ENCODE measurements around the gene PFN1.

Gene PFN1

DNA sequence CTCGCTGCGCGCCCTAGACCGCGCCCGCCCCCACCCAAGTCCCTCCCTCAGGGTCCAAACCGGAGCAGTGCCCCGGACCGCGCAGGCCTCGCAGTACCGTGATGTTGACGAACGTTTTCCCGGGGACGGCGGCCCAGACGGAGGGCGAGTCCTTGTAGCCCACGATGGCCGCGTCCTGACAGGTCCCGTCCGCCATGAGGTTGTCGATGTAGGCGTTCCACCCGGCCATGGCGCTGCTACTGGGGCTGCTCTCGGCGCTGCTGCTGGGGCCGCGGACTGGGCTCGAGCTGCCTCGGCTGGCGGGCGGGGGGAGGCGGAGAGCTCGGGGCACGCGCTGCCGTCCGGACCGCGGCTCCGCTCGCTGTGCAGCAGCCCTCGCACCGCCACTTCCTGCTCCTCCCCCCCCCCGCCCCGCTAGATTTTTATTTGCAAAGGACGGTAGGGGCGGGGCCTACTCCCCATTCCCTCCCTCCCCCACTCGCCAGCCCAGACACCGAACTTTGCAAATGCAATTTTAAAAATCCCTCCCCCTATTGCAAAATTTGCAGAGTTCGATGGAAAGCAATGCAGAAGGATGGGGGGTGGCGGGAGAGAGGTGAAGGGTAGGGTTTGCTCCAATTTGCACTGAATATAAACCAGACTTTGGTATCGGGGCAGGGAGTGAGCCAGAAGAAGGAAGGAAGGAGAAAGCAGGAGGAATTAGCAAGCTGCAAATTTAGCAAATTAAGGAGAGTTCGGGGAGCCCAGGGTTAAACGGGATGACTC is at the start of gene PFN1:
TSS of gene PFN1 (minus strand) at position 365 of the 765 bp plus-strand sequence. CDS start at position 229, 136 bp downstream.
- DNase-seq (ENCODE audit: low spot score) = peak; percentile 85

- DNase-seq (ENCODE audit: low spot score) = peak; percentile 91
Observed at GRCh38 chr17:4997302-4998026, 49.1 kb upstream of the PFN1 start, which contains the start of the genes INCA1 and KIF1C. Gene INCA1 (minus strand): TSS chr17:4997522. CDS start chr17:4994437, 3,085 bp downstream. Gene KIF1C (plus strand): TSS chr17:4997950. CDS start chr17:5000247, 2,297 bp downstream.

DNA sequence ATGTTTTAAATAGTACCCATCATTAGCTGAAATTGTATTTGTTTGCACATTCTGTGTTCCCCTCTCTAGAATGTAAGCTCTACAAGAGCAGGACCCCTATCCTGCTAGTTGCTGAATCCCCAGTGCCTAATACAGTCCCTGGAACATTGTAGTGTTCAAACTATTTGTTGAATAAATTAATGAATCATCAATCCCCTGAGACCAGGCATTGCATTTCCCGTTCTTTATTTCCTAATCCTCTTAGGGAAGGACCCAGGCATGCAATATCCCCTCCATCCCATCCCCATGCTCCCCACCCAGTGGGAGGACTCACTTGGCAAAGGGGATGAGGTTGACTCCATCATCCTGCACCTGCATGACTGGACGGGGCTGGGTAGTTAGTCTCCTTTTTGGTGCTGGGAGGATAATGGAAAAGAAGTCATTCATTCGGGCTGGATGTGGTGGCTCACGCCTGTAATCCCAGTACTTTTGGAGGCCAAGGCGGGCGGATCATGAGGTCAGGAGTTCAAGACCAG is 45.8 kb upstream of the PFN1 start:
- DNase-seq (ENCODE audit: low spot score) = no peak

DNA sequence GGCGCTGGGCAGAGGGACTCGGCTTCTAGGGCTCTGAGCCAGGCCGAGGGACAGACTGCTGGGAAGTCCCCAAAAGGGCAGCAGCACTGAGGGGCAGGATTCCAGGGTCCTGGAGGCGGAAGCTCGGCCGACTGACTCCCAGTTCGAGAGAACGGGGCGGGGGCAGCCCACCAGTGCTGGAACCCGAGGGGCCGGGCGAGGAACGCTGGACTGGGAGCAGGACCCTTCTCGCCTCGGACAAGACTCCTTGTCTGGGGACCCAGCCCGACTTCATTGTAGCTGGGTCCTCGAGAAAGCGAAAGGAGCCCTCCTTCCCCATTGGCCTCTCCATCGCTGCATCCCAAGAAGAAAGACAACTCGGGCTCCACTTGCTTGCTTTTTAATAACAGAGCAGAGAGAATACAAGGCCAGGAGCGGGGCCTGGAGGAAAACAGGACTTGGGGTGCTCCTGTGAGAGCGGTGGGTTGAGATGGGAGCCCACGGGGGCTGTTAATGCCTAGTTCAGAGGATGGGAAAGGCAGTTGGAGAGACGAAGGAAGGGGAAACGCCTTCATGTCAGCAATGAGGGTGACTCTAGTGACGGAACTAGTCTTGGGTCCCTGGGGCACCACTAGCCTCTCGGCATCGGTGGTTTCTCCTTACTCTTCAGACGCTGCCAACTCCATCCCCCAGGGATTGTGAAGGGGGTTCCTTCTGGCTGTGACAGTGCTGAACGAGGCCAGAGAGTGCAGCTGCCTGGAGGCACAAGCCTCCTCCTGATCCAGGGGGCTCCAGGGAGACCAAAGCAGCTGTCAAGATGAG is 39.6 kb upstream of the PFN1 start:
- no peak for DNase-seq (ENCODE audit: low spot score)

DNA sequence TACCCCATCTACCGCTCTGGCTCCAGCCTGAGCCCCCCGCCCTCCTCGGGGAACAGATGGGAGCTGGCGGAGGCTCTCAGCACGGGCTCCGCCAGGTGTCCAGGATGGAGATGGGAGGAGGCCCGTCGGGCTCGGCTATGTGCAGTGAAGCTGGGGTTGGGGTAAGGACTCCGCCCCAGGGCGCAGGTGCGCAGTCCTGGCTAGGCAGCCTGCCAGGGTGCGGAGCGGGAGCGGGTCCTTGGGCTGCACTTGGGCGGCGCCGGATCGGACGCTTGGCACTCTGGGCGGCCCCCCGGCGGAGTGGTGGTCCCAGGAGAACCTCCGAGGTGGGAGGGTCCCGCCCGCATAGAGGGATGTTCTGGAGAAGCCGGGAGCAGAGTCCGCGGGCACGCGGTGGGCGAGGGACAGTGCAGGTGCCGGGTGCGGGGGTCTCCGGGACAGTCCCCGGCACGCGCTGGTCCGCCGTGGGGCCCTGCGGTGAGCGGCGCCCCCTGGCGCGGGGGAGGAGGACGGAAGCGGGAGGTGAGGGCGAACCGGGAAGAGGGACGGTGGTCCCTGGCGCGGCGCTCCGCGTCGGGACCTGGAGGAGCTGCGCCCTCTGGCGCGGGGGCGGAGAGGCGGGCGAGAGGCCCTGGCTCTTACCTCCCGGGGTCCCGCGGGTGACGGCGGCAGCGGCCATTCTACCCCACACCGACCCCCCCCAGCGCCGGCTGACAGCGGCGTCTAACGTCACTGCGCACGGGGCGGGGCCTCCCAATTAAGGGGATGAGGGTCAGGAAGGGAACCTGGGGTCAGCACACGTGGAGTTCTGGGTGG is 38.8 kb upstream of the PFN1 start, which contains the start of gene CAMTA2:
TSS of gene CAMTA2 (minus strand) at position 725 of the 816 bp plus-strand sequence. CDS start 1,453 bp downstream, outside the sequence.
- DNase-seq (ENCODE audit: low spot score) = peak; percentile 78

DNA sequence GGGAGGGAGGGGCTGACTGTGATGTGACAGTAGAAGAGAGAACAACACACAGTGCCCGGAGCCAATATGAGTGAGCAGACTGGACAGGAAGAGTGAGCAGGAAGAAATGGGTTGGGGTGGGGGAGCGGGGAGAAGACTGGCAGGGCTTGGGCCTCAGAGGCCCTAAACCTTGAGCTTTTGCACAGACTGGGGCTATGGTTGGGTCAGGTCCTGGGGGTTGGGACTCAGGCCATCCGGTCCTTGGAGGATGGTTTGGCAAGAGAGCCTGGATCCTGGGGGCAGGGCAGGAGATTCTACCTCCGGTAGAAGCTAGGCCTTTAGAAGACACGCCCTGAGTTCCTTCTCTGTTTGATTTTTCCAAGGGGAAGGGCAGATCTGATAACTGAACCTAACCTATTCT is 38.1 kb upstream of the PFN1 start:
- no peak for DNase-seq (ENCODE audit: low spot score)

- DNase-seq (ENCODE audit: low spot score) = no peak
Observed at GRCh38 chr17:4982305-4982704, 34.0 kb upstream of the PFN1 start.

- peak; percentile 63 for DNase-seq (ENCODE audit: low spot score)
Observed at GRCh38 chr17:4980644-4981216, 32.4 kb upstream of the PFN1 start.

DNA sequence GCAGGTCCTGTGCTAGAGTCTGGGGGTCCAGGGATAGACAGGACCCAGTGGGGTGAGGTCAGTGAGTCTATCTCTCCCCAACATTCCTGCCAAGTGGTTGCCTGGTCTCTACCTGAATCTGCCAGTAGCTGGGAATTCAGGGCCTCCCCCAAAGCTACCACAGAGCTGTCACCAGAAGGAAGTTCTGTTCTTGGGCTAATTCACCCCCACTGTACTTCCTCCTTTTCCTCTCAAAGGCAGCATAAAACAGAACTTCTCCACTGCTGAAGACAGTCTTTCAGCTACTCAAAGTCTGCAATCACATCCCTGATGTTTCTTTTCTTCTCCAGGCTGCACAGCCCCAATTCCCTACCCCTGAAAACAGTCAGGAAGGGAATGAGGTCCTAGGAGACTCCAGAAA is 30.4 kb upstream of the PFN1 start:
- no peak for DNase-seq (ENCODE audit: low spot score)

DNA sequence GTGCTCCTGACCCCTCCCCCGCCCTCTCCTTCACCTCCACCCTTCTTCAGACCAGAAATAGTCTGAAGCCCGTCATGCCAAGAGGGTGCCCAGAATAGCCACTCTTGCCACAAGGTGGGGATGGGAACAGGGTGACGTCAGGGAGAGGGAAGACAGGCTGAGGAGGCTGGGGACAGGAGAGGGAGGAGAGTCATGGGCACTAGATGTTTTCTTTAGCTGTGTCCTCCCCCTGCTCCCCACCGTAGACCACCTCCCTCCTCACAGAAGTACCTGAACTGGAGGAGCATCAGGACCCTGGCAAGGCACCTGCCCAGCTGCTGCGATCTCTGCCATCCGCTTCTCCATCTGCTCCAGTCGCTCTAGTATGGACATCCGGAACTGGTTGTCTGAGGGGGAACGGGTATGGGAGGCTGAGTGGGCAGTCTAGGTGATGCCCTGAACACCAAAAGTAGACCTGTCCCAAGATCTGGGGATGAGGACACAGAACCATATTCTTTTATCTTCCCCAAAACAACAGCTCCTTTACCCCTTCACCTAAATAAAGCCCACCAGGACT is 25.9 kb upstream of the PFN1 start:
- DNase-seq (ENCODE audit: low spot score) = no peak

DNA sequence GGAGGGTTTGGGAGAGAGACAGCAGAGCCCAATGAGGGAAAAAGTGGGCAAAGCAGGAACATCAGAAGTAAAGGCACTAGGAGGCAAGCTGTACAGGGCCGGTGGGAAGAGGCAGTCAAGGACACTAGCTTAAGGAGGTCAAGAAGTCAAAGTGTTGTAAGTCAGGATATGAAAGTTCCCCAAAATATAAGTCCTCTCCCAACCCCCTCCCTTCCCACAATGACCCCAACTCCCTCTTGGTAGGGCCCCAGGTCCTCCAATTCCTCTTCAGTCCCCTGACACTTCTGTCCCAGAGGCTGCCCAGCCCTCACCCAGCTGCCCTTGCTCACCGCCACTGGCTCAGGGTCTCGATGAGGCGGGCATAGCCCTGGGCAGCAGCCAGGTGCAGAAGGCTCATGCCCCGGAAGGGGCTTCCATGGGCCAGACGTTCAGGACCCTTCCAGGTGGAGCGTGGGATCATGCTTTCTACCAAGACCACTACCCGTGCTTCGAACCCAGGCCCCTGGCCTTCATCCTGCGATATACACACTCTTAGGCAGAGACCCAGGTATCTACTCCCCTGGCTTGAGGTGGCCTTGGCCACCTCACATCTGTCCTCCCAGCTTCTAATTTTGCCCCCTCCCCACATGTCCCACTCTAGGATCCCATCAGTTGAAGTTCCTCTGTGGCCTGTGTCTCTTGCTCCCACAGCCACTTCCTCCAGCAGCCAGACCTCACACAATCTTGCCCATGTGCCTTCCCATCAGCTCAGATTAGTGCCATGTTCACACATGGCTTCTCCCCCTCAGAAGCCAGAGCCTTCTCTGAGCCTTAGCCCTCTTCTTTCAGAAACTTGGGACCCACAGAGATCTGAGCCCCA is 25.2 kb upstream of the PFN1 start:
- DNase-seq (ENCODE audit: low spot score) = no peak

GRCh38 chr17:4972752-4973151 is 24.4 kb upstream of the PFN1 start:
- DNase-seq (ENCODE audit: low spot score) = no peak

DNA sequence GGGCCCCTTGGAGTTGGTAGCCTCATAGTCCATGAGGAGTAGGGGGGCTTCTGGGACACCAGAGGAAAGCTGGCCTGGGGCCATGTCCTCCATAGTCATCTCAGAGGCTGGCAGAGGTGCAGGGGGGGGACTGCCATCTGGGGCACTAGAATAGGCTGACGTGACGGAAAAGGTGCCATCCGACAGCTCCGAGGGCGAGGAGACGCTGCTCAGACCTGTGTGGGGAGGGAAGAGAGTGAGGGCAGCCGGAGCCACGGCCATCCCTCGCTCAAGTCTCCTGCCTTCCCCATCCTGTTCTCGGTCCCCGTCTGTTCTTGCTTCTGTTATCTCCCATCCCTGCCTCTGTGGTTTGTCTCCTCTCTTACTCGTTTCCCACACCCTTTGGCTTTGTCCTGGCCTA is 24.0 kb upstream of the PFN1 start:
- no peak for DNase-seq (ENCODE audit: low spot score)

DNA sequence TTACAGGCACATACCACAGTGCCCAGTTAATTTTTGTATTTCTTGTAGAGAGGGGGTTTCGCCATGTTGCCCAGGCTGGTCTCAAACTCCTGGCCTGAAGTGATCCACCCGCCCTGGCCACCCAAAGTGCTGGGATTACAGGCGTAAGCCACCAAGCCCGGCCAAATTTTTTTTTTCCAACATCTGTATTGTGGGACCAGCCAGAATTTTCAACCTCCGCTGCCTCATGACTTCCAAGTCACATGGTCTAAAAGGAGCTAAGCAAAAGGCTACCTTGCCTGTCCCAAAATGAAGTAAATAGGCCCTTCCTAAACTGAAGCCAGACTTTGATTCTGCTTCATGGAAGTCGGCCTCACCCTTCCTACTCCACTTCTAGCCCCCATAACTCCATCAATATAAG is 23.5 kb upstream of the PFN1 start:
- no peak for DNase-seq (ENCODE audit: low spot score)

DNA sequence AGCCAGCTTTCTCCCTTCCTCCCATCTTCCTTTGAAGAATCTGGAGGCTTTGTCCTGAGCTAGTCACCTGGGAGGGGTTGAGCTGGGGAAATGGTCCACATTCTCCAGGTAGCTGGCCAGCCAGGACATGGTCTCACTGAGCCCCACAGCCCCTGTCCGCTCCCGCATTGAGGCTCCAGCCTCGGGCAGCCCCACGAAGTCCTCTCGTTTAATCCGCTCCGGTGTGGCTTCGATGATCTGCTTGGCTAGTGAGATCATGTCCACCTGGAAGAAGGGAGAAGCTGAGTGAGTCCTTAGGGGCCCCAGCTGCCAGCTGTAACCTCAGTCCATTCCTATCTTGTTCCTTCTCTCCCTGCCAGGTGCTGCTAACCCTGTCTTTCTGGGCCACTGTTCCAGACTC is 21.9 kb upstream of the PFN1 start:
- DNase-seq (ENCODE audit: low spot score) = no peak

DNA sequence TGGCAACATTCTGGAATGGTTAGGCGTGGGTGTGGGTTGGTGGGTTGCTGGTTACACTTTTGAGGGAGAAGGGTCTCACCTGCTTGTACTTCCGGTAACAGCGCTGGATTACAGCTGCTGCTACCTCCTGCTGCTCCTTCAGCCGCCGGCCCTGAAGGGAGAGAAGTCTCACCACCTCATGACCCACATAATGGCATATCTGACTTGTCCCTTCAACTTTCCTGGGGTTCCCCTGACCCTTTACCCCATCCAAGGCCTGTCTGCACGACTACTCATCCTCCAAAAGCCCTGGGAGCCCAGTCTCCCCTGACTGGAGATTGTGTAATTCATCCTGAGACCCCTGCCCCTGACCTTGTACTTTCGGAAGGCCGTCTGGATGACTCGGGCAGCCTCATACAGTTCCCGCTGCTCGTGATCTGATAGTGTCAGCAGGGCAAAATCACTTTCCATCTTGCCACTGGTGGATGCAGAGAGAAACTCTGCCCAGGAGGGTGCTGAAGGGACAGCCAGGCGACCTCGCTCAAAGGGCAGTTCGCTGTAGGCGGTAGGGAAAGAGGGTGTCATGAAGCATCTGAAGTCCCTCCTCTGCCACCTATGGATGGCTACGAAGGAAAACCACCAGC is 21.3 kb upstream of the PFN1 start:
- no peak for DNase-seq (ENCODE audit: low spot score)

- no peak for DNase-seq (ENCODE audit: low spot score)
Observed at GRCh38 chr17:4969047-4969550, 20.8 kb upstream of the PFN1 start.

- DNase-seq (ENCODE audit: low spot score) = no peak
Observed at GRCh38 chr17:4968486-4969046, 20.2 kb upstream of the PFN1 start.

Data from hematopoietic multipotent progenitor cell treated with erythropoietin and hydrocortisone succinate and interleukin-3 and kit ligand, for 15 days (in vitro differentiated cells).